SH-SY5Y (cell line): ENCODE results near the gene IRAK3.

Experiments used
- GATA2 ChIP-seq: IDR thresholded peaks from 2 replicates; pipeline ENCODE4 v1.6.1; 2011; ENCODE audit warnings: mild to moderate bottlenecking, low read depth, low read length
- GATA3 ChIP-seq: IDR thresholded peaks from 2 replicates; pipeline ENCODE4 v1.6.1; 2011; ENCODE audit warnings: low read depth, mild to moderate bottlenecking, low read length, moderate library complexity

Gene IRAK3

DNA sequence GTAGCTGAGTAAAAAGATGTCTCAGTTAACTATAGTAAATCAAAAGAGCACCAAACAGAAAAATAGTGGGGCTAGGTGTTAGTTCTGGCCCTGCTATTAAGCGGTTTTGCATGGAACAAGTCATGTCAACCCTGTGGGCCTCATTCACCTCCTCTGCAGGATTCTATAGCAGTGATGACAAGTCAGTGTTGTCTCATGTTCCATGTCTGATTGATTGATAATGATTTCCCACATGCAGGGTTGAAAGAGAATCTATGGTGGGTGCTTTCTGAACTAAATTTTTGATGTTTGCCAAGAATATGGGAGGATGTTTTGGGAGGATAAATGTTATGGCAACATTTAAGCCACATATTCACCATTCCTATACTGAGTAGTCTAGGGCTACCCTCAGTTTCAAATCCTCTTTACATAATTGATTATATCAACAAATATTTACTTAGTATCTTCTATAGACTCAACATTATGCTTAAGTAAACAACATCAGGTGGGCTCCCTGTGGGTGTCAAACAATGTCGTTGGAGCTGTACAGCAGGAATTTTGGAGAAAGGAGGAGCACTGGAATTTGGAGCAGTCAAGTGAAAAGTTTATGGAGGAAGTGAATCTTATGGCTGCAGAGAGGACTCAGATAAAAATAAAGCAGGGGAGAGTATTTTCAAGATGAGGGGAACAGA is 48.6 kb downstream of the IRAK3 start:
- TF ChIP-seq GATA2 (no peak), GATA3 (no peak)

DNA sequence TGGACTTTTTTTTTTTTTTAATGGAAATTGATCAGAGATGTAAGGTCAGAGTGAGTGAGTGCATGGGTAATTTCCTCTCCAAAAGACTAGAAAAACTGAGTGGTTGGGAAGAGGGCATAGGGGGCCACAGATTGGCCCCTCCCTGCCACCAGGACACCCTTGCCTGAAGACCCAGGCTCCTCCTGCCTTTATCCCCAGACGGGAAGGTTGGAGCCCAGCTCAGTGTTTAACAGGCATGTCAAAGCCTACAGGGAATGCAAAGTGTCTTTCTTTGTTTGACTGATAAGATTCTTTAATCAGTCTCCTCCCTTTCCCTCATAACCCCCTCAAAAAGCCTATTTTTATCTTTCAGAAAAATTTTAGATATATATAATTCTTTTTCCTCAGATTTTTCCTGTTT is 50.3 kb downstream of the IRAK3 start:
- no peak for TF ChIP-seq GATA3
- TF ChIP-seq GATA2 = no peak

DNA sequence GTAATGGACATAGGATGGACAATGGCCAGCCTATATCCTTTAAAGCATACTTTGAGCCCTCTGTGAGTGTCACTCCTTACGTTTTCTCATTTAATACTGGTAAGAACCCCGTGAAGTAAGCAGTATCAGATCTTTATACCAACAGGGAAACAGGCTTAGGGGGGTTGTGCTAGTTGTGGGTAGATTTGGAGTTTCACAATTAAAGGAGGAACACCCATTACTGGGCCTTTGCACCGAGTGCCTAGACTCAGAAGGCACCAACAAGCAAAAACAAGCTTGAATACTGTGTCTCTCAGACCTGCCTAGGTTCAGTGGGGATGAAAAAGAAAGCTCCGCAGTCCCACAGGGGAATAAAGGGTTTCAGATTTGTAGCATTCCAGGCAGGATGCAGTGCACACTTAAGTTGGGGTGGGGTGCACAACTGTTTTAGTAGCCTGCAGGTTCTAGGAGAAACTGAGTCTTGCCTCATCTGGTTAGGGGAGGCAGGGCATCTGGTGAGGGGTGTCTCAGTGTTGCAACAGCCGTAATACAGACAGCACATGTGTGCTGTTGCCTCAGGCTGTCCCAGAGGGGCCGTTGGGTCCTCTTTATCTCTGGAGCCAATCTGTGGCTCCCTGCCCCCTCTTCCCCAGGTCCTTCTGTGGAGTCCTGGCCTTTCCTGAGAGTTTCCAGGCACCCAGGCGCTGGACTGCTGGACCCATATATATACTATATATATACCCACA is 51.2 kb downstream of the IRAK3 start:
- TF ChIP-seq GATA2 = no peak
- TF ChIP-seq GATA3 = no peak

DNA sequence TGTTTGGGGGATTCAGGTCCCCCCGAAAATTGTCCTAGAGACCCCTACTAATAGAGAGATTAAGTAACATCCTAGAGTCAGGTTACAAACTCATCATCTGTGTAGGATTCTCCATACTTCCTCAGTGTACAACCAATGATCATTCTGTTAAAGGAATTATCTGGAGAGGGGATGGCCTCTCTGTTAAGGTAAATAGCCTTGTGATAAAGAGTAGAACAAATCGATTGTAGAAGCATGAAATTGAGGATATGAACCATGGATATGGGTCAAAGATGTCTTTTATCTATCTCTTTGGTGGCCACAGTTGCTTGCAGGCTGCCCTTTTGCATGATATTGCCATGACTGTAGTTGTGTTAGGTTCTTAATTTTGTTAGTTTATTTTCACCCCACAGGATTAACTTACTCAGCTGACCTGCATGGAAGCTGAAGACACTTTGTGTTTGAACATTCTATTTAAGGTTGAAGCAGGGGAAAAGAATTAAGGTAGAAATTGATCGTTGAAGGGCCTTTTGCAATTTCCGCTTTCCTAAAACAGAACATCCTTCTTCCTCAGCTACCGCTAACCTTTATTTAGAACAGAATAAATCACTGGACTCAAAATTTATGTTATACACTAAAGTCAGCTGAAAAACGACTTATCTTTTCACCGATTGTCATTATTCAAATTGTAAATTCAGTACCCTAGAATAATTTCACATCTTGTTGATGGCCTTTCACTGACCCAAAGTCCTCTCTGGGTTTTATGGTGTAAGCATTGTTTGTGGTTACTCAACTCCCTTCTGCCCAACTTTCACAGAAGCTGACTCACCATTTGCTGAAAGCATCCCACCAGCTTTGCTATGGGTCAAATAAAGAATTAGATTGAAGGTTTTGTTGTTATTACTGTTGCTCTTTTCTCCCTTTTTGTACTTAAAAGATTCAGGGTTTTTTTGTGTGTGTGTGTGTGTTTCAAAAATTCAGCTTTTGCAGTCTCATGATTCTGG is 52.3 kb downstream of the IRAK3 start:
- TF ChIP-seq GATA2 = no peak
- no peak for TF ChIP-seq GATA3

GRCh38 chr12:66242311-66242710 is 53.3 kb downstream of the IRAK3 start:
- TF ChIP-seq GATA3 (no peak), GATA2 (no peak)

GRCh38 chr12:66243911-66244310 is 54.9 kb downstream of the IRAK3 start:
- TF ChIP-seq GATA3 (no peak), GATA2 (no peak)

DNA sequence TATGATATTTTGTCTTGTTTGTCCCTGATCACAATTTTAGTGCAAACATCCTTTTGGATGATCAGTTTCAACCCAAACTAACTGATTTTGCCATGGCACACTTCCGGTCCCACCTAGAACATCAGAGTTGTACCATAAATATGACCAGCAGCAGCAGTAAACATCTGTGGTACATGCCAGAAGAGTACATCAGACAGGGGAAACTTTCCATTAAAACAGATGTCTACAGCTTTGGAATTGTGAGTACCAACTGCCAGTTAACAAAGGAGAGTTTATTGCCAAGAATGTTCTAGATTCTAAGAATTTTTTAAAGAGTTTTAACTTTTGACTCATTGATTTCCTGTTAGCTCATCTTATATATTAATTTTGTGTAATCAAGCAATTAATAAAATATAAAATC is 55.4 kb downstream of the IRAK3 start:
- TF ChIP-seq GATA2 (no peak), GATA3 (no peak)

GRCh38 chr12:66247741-66248140 is 58.7 kb downstream of the IRAK3 start:
- TF ChIP-seq GATA3 = no peak
- TF ChIP-seq GATA2 = no peak

- no peak for TF ChIP-seq GATA2
- TF ChIP-seq GATA3 = no peak
Measured at GRCh38 chr12:66251049-66251448, 62.0 kb downstream of the IRAK3 start.

DNA sequence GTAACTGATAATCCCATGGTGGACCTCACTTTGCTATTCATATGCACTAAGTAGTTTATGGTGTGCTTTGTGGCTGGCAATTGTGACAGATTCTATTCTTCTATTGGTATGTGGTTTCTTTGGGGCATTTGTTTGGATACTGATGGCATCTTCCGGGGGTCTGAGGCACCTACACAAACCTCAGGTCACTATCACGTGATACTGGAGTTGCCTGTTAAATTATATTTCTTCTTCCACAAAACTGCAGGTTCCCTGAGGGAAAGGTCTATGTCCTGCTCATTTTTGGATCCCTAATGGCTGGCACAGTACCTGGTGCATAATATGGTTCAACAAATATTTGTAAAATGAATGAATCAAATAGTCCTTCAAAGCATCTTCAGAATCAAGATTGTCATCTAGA is 63.8 kb downstream of the IRAK3 start:
- TF ChIP-seq GATA2 = no peak
- no peak for TF ChIP-seq GATA3

DNA sequence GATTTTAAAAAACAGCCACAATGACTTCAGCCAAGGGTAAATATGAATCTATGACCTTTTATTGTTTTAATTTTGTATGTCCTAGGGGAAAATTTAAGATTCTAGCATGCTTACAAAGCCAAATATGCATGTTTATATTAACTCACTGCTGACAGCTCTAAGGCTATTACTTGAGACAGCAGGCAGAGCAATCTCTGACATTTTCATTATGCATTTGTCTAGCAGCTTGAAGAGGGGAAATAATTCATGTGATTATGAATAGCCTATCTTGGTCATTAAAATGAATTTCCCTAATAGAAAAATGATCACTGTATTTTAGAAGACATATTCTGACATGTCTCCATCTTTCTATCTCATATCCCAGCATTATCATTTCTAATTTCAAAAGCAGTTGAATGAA is 66.7 kb downstream of the IRAK3 start:
- TF ChIP-seq GATA2 = no peak
- no peak for TF ChIP-seq GATA3

DNA sequence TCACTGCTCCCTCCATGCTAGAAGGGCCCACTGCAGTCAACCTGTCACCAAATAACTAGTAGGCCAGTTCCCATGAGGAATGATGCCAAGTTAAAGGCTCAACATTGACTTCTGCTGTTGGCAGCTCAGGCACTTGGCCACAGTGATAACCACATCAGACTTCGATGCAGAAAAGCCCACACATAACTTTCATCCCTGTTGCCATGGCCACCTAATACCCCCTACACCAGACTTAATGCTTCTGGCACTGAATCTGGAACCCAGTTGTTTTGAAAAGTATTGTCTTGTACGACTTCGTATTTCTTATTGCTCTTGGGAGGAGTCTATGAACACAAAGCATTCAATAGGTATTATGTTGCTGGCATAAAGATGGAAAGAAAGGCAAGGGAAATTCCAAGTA is 69.0 kb downstream of the IRAK3 start:
- TF ChIP-seq GATA2 (no peak), GATA3 (no peak)

GRCh38 chr12:66262737-66263136 is 73.7 kb downstream of the IRAK3 start:
- TF ChIP-seq GATA2 (no peak), GATA3 (no peak)

DNA sequence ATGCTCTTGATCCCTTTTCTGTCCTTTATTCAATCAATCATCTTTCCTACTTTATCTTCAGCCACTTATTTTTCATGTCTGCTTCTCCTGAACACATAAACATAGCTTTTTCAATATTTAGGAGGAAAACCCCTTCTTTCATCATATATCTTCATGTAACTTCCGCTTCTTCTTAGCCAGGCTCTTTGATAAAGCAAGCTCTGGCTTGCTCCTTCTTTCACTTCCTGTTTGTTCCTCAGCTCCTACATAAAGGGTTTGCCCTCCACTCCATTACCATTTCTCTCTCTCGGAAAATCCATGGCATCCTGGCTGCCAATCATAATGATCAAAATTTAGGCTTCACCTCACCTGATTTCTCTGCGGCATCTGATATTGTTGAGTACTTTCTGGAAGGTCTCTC is 79.5 kb downstream of the IRAK3 start:
- TF ChIP-seq GATA3 (no peak), GATA2 (no peak)

DNA sequence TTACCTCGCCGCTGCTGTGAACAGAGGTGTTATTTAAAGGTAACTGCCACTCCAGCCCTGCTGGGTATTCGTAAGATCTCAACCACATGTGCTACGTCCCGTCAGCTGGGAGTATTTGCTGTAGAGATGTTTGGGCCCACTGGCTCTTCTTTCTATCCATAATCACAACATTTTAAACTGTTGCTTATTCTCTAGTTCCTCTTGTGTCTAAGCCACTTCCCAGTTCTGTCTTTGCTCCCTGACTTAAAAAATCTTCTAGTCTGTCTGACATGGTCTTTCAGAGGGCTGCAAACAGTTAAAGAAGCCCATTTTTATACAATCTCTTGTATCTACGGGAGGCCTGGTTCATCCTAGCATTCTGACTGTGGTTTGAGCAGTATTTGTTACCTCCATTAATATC is 80.1 kb downstream of the IRAK3 start:
- TF ChIP-seq GATA2 (no peak), GATA3 (no peak)
